ENCODE measurements around the gene GUCY2F. TPM values are rescaled to one million over a fixed set of nuclear protein-coding genes. Genes with fewer than 3 reads are reported as not detected.

Gene GUCY2F
- total RNA-seq, 1 experiment from 2014 or later = not detected

DNA sequence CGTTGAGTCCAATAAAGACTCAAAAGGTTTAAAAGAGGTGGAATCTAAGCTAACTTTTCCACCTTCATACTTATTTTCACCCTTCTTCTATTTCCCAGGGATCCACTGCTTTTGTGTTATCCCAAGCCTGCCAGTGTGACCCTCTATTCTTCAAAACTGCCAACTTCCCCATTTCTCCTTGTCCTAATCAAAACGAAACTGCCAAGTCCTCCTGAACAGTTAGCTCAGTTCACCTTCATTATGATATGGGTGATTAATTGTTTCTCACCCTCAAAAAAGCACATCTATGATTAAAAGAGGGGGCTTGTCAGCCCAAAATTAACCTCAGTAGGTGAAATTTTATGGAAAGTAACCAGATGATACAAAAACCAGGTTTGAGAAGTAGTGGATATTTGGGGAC is 108.4 kb downstream of the GUCY2F start:
- Histone ChIP-seq H3K4me1 (ENCODE audit: control insufficient read depth in 1 of 2, insufficient read depth in 2 of 2, low read length in 2 of 2) (no peaks in the 10 kb centered on the region; a peak in 1 of 4 replicates), H2AFZ (ENCODE audit: low read depth, low read length, poor library complexity, severe bottlenecking) (no peak overlapping the region), H3K27me3 (ENCODE audit: insufficient read depth, low read length) (no peaks in the 10 kb centered on the region), H3K79me2 (ENCODE audit: insufficient read depth, low read length) (no peaks in the 10 kb centered on the region), H3K4me3 (replicated peaks in 1 of 2; ENCODE audit: low read depth in 1 of 2, low read length in 2 of 2) (no peak overlapping the region), H3K9me2 (ENCODE audit: insufficient read depth) (no peaks in the 10 kb centered on the region), H3K27ac (ENCODE audit: low read depth, low read length) (no peak overlapping the region), H3K36me3 (ENCODE audit: control insufficient read depth in 1 of 2, insufficient read depth in 2 of 2, low read length in 2 of 2) (no peaks in the 10 kb centered on the region), H3K9me3 (ENCODE audit: control insufficient read depth in 1 of 2, insufficient read depth in 1 of 2, low read depth in 1 of 2, low read length in 2 of 2) (no peaks in the 10 kb centered on the region), H3K4me2 (ENCODE audit: low read length) (no peak overlapping the region), H3K9ac (ENCODE audit: low read length) (no peak overlapping the region), H4K20me1 (ENCODE audit: insufficient read depth) (no peaks in the 10 kb centered on the region)
- RAD21 ChIA-PET (ENCODE audit: low non-redundant PET in 1 of 2, low total read pairs in 2 of 2, uncharacterized antibody in 2 of 2, unreplicated experiment in 2 of 2) = no interaction called here
- intact Hi-C loops (cut with micrococcal nuclease) = no loop called here
- CTCF ChIA-PET = no interaction called here
- DNase-seq (ENCODE audit: low read depth, low spot score) (no peak), ATAC-seq (no peak)
- TF ChIP-seq EGR1 (IDR thresholded peaks at IDR 0.05; ENCODE audit: low read depth) (no peak), ZFX (IDR thresholded peaks at IDR 0.05) (no peak), EZH2 (IDR thresholded peaks at IDR 0.05) (no peak), CEBPB (IDR thresholded peaks at IDR 0.05; ENCODE audit: low read depth) (no peak), ELF1 (IDR thresholded peaks at IDR 0.05; ENCODE audit: borderline replicate concordance, low read depth) (no peak), FOSL1 (IDR thresholded peaks at IDR 0.05; ENCODE audit: low read depth) (no peak), SIN3A (IDR thresholded peaks at IDR 0.05; ENCODE audit: low read depth) (no peak), EZH2phosphoT487 (IDR thresholded peaks at IDR 0.05; ENCODE audit: borderline replicate concordance) (no peak), TCF7L2 (IDR thresholded peaks at IDR 0.05; ENCODE audit: borderline replicate concordance, extremely low read depth, insufficient read depth, insufficient read length) (no peak), JUND (IDR thresholded peaks at IDR 0.05) (no peak)
- TF ChIP-seq, protein P1, sequence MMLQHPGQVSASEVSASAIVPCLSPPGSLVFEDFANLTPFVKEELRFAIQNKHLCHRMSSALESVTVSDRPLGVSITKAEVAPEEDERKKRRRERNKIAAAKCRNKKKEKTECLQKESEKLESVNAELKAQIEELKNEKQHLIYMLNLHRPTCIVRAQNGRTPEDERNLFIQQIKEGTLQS (IDR thresholded peaks at IDR 0.05) = no peak
- TF ChIP-seq, protein P2, sequence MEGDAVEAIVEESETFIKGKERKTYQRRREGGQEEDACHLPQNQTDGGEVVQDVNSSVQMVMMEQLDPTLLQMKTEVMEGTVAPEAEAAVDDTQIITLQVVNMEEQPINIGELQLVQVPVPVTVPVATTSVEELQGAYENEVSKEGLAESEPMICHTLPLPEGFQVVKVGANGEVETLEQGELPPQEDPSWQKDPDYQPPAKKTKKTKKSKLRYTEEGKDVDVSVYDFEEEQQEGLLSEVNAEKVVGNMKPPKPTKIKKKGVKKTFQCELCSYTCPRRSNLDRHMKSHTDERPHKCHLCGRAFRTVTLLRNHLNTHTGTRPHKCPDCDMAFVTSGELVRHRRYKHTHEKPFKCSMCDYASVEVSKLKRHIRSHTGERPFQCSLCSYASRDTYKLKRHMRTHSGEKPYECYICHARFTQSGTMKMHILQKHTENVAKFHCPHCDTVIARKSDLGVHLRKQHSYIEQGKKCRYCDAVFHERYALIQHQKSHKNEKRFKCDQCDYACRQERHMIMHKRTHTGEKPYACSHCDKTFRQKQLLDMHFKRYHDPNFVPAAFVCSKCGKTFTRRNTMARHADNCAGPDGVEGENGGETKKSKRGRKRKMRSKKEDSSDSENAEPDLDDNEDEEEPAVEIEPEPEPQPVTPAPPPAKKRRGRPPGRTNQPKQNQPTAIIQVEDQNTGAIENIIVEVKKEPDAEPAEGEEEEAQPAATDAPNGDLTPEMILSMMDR (IDR thresholded peaks at IDR 0.05 in 2 of 3, conservative IDR thresholded peaks at IDR 0.05 in 1 of 3; ENCODE audit: borderline replicate concordance in 1 of 3, insufficient read depth in 1 of 3, low read depth in 2 of 3, low read length in 2 of 3) = no peak
- no TSS peak for BruUV-seq (replicated peaks)
- POLR2A ChIA-PET = no interaction called here
